ENCODE measurements around the gene DHRS4.

Gene DHRS4

GRCh38 chr14:23953464-23954278, at the start of gene DHRS4:
TSS of gene DHRS4 (plus strand) at chr14:23953770. CDS start at chr14:23953789, 19 bp downstream.
- peak; percentile 73 for DNase-seq (ENCODE audit: low read depth)

- no peak for DNase-seq (ENCODE audit: low read depth)
Observed at GRCh38 chr14:23910101-23910875, 43.3 kb upstream of the DHRS4 start.

GRCh38 chr14:23910876-23911210, 42.7 kb upstream of the DHRS4 start:
- DNase-seq (ENCODE audit: low read depth) = no peak

GRCh38 chr14:23915559-23915958, 38.0 kb upstream of the DHRS4 start:
- DNase-seq (ENCODE audit: low read depth) = no peak

GRCh38 chr14:23916004-23916403, 37.6 kb upstream of the DHRS4 start:
- DNase-seq (ENCODE audit: low read depth) = no peak

- no peak for DNase-seq (ENCODE audit: low read depth)
Observed at GRCh38 chr14:23916446-23916845, 37.1 kb upstream of the DHRS4 start.

- DNase-seq (ENCODE audit: low read depth) = no peak
Observed at GRCh38 chr14:23922545-23922944, 31.0 kb upstream of the DHRS4 start.

- DNase-seq (ENCODE audit: low read depth) = no peak
Observed at GRCh38 chr14:23925523-23926075, 28.0 kb upstream of the DHRS4 start.

GRCh38 chr14:23926543-23926942, 27.0 kb upstream of the DHRS4 start:
- no peak for DNase-seq (ENCODE audit: low read depth)

- no peak for DNase-seq (ENCODE audit: low read depth)
Observed at GRCh38 chr14:23929136-23929535, 24.4 kb upstream of the DHRS4 start.

GRCh38 chr14:23929822-23930294, 23.7 kb upstream of the DHRS4 start:
- DNase-seq (ENCODE audit: low read depth) = peak; percentile 46

GRCh38 chr14:23930742-23931141, 22.8 kb upstream of the DHRS4 start:
- DNase-seq (ENCODE audit: low read depth) = no peak

GRCh38 chr14:23931721-23932289, 21.8 kb upstream of the DHRS4 start:
- DNase-seq (ENCODE audit: low read depth) = no peak

GRCh38 chr14:23932639-23933038, 20.9 kb upstream of the DHRS4 start:
- no peak for DNase-seq (ENCODE audit: low read depth)

- no peak for DNase-seq (ENCODE audit: low read depth)
Observed at GRCh38 chr14:23933108-23933741, 20.3 kb upstream of the DHRS4 start.

GRCh38 chr14:23933742-23934128, 19.8 kb upstream of the DHRS4 start:
- DNase-seq (ENCODE audit: low read depth) = no peak

GRCh38 chr14:23935158-23935557, 18.4 kb upstream of the DHRS4 start:
- DNase-seq (ENCODE audit: low read depth) = no peak

- no peak for DNase-seq (ENCODE audit: low read depth)
Observed at GRCh38 chr14:23936084-23936829, 17.3 kb upstream of the DHRS4 start.

GRCh38 chr14:23937203-23937602, 16.4 kb upstream of the DHRS4 start:
- no peak for DNase-seq (ENCODE audit: low read depth)

GRCh38 chr14:23938823-23939222, 14.7 kb upstream of the DHRS4 start:
- no peak for DNase-seq (ENCODE audit: low read depth)

GRCh38 chr14:23939607-23940326, 13.8 kb upstream of the DHRS4 start:
- DNase-seq (ENCODE audit: low read depth) = no peak
